Hepatocyte (in vitro differentiated cells): ENCODE results near the gene CGREF1. TPM values are rescaled to one million over a fixed set of nuclear protein-coding genes. Genes with fewer than 3 reads are reported as not detected.

Source experiments
- DNase-seq: peaks from one replicate; pipeline ENCODE4 v3.0.0-alpha.2; 2016; ENCODE audit warnings: low spot score
- H2AFZ ChIP-seq: fragments of 200-600 bp; sonication (generic); 2 replicates; pipeline ENCODE4 v1.6.0; 2016; ENCODE audit warnings: antibody characterized with exemption, mild to moderate bottlenecking
- H3K27ac ChIP-seq: fragments of 200-600 bp; sonication (generic); 2 replicates; pipeline ENCODE4 v1.5.1; 2016; ENCODE audit warnings: mild to moderate bottlenecking
- H3K27me3 ChIP-seq: fragments of 200-600 bp; sonication (generic); 2 replicates; pipeline ENCODE4 v1.6.1; 2016
- H3K36me3 ChIP-seq: fragments of 200-600 bp; sonication (generic); replicated peaks from 2 replicates; pipeline ENCODE4 v1.5.1; 2016; ENCODE audit warnings: low read depth; ENCODE audit not compliant: insufficient read depth
- H3K4me1 ChIP-seq: fragments of 200-600 bp; sonication (generic); 2 replicates; pipeline ENCODE4 v1.5.1; 2016; ENCODE audit warnings: mild to moderate bottlenecking, moderate library complexity; ENCODE audit not compliant: insufficient read depth
- H3K4me2 ChIP-seq: fragments of 200-600 bp; sonication (generic); 2 replicates; pipeline ENCODE4 v1.6.0; 2016
- H3K4me3 ChIP-seq: fragments of 200-600 bp; sonication (generic); 2 replicates; pipeline ENCODE4 v1.5.1; 2016; ENCODE audit warnings: mild to moderate bottlenecking
- H3K79me2 ChIP-seq: fragments of 200-600 bp; sonication (generic); 2 replicates; pipeline ENCODE4 v1.6.0; 2017; ENCODE audit warnings: mild to moderate bottlenecking
- H3K9me2 ChIP-seq: fragments of 200-600 bp; sonication (generic); replicated peaks from 2 replicates; pipeline ENCODE4 v1.6.0; 2017; ENCODE audit warnings: mild to moderate bottlenecking; ENCODE audit not compliant: insufficient read depth
- H3K9me3 ChIP-seq: fragments of 200-600 bp; sonication (generic); 2 replicates; pipeline ENCODE4 v1.5.1; 2016; ENCODE audit warnings: low read depth, mild to moderate bottlenecking
- H4K20me1 ChIP-seq: fragments of 200-600 bp; sonication (generic); 2 replicates; pipeline ENCODE4 v1.6.0; 2016; ENCODE audit warnings: mild to moderate bottlenecking; ENCODE audit not compliant: insufficient read depth, poor library complexity, severe bottlenecking
- CTCF ChIP-seq: fragments of 200-600 bp; sonication (generic); IDR thresholded peaks from 2 replicates; pipeline ENCODE4 v1.5.1; 2016; ENCODE audit warnings: antibody characterized with exemption, mild to moderate bottlenecking; ENCODE audit not compliant: poor library complexity
- EZH2 ChIP-seq: fragments of 200-600 bp; sonication (generic); IDR thresholded peaks from 2 replicates; pipeline ENCODE4 v1.6.1; 2016; ENCODE audit warnings: antibody characterized with exemption, mild to moderate bottlenecking, borderline replicate concordance
- EZH2phosphoT487 ChIP-seq: fragments of 200-600 bp; sonication (generic); IDR thresholded peaks from one replicate; pipeline ENCODE4 v1.6.1; 2018; ENCODE audit warnings: antibody characterized with exemption, mild to moderate bottlenecking, low read depth, moderate library complexity; ENCODE audit not compliant: unreplicated experiment, severe bottlenecking
- WGBS: methylation state at CpG from one replicate; pipeline ENCODE4 v1.1.6; 2016; ENCODE audit warnings: low lambda C conversion rate; ENCODE audit errors: missing lambda C conversion rate; 5-methylcytosine and 5-hydroxymethylcytosine counted together
- polyA plus RNA-seq: library from polyadenylated mRNA; unstranded; fragments of >200 nt; fragmentation: Nextera tagmentation; extraction: Ambion mirVana; gene quantifications from 2 replicates; pipeline ENCODE4 v1.2.1, GENCODE V29; 2016
- total RNA-seq: library from RNA; depleted of rRNA; stranded (reverse); fragments of >200 nt; gene quantifications from 2 replicates; pipeline ENCODE4 v1.2.3, GENCODE V29; 2014

Gene CGREF1
- total and polyA plus RNA-seq, 2 experiments from 2014 or later = 1.8 to 2.5 TPM

- H3K4me3 ChIP-seq = no peak within 1 kb of the TSS
- H3K27ac ChIP-seq = no peak within 1 kb of the TSS
- H3K4me1 ChIP-seq = no peaks in the 10 kb centered on the region
- no peaks in the 10 kb centered on the region for H3K27me3 ChIP-seq
- H3K4me2 ChIP-seq = no peak within 1 kb of the TSS
- no peaks in the 10 kb centered on the region for H3K79me2 ChIP-seq
- H3K9me3 ChIP-seq = no peaks in the 10 kb centered on the region
- no peaks in the 10 kb centered on the region for H3K9me2 ChIP-seq
- no peaks in the 10 kb centered on the region for H3K36me3 ChIP-seq
- DNase-seq = no peak
- 84% methylated on average over 12 of the region's 12 CpGs for WGBS
- H2AFZ ChIP-seq = no peak within 1 kb of the TSS
- no peaks in the 10 kb centered on the region for H4K20me1 ChIP-seq
- TF ChIP-seq CTCF (no peak), EZH2 (no peak), EZH2phosphoT487 (no peak)
Observed at GRCh38 chr2:27148801-27149439, 30.0 kb upstream of the CGREF1 start, which contains the start of gene TCF23. Gene TCF23 (plus strand): TSS chr2:27149004. CDS start chr2:27149134, 130 bp downstream.

- H2AFZ ChIP-seq = no peak overlapping the region
- H3K79me2 ChIP-seq = no peaks in the 10 kb centered on the region
- no peak overlapping the region for H3K4me3 ChIP-seq
- WGBS = 93% methylated on average over 8 of the region's 8 CpGs
- DNase-seq = no peak
- no peaks in the 10 kb centered on the region for H4K20me1 ChIP-seq
- no peak for TF ChIP-seq CTCF
- no peak for TF ChIP-seq EZH2
- no peak for TF ChIP-seq EZH2phosphoT487
- no peaks in the 10 kb centered on the region for H3K9me2 ChIP-seq
- no peaks in the 10 kb centered on the region for H3K27me3 ChIP-seq
- H3K9me3 ChIP-seq = no peaks in the 10 kb centered on the region
- no peak overlapping the region for H3K27ac ChIP-seq
- H3K4me2 ChIP-seq = no peak overlapping the region
- H3K36me3 ChIP-seq = no peaks in the 10 kb centered on the region
- H3K4me1 ChIP-seq = no peaks in the 10 kb centered on the region
Observed at GRCh38 chr2:27147935-27148334, 29.0 kb upstream of the CGREF1 start.

GRCh38 chr2:27145682-27146081, 26.8 kb upstream of the CGREF1 start:
- no peaks in the 10 kb centered on the region for H3K4me1 ChIP-seq
- H3K27ac ChIP-seq = no peak overlapping the region
- no peaks in the 10 kb centered on the region for H3K79me2 ChIP-seq
- no peak overlapping the region for H2AFZ ChIP-seq
- no peak for DNase-seq
- no peaks in the 10 kb centered on the region for H3K36me3 ChIP-seq
- H3K9me2 ChIP-seq = no peaks in the 10 kb centered on the region
- no peaks in the 10 kb centered on the region for H3K27me3 ChIP-seq
- H3K4me3 ChIP-seq = no peak overlapping the region
- H3K9me3 ChIP-seq = no peaks in the 10 kb centered on the region
- no peaks in the 10 kb centered on the region for H4K20me1 ChIP-seq
- 78% methylated on average over 2 of the region's 2 CpGs for WGBS
- no peak overlapping the region for H3K4me2 ChIP-seq
- TF ChIP-seq EZH2phosphoT487 = no peak
- TF ChIP-seq EZH2 = no peak

- H3K9me3 ChIP-seq = no peaks in the 10 kb centered on the region
- H3K9me2 ChIP-seq = no peaks in the 10 kb centered on the region
- no peaks in the 10 kb centered on the region for H3K79me2 ChIP-seq
- no peak overlapping the region for H3K4me3 ChIP-seq
- no peak overlapping the region for H3K4me2 ChIP-seq
- no peaks in the 10 kb centered on the region for H3K27me3 ChIP-seq
- H3K27ac ChIP-seq = no peak overlapping the region
- H4K20me1 ChIP-seq = no peaks in the 10 kb centered on the region
- TF ChIP-seq CTCF (no peak), EZH2 (no peak), EZH2phosphoT487 (no peak)
- no peak for DNase-seq
- H3K36me3 ChIP-seq = no peaks in the 10 kb centered on the region
- no peak overlapping the region for H2AFZ ChIP-seq
- WGBS = 74% methylated on average over 1 of the region's 1 CpG
- H3K4me1 ChIP-seq = no peaks in the 10 kb centered on the region
Observed at GRCh38 chr2:27143285-27143684, 24.4 kb upstream of the CGREF1 start.
